ENCODE results near the gene GPR35. TPM values are rescaled to one million over a fixed set of nuclear protein-coding genes. Genes with fewer than 3 reads are reported as not detected.

GPR35 gene
- total RNA-seq, 1 experiment from 2014 or later, result 2.4 TPM

- BruUV-seq (replicated peaks), result no TSS peak
- no peaks in the 10 kb centered on the region for H3K27me3 ChIP-seq (ENCODE audit: low read length)
- H3K79me2 ChIP-seq (ENCODE audit: low read length), result no peaks in the 10 kb centered on the region
- no peak overlapping the region for H3K4me2 ChIP-seq (ENCODE audit: low read length)
- H3K9me2 ChIP-seq (replicated peaks; ENCODE audit: low read length), result no peaks in the 10 kb centered on the region
- H3F3A ChIP-seq (ENCODE audit: low read length, unreplicated experiment), result no peaks in the 10 kb centered on the region
- no peak for DNase-seq
- no peak overlapping the region for H3K9ac ChIP-seq (ENCODE audit: low read length)
- no peak overlapping the region for H3K4me3 ChIP-seq (ENCODE audit: low read length)
- H4K20me1 ChIP-seq (ENCODE audit: low read length), result no peaks in the 10 kb centered on the region
- H3K4me1 ChIP-seq (ENCODE audit: insufficient read depth, low read length), result no peaks in the 10 kb centered on the region
- CTCF ChIA-PET, result no interaction called here
- no peak for ATAC-seq
- H3K27ac ChIP-seq (ENCODE audit: low read length), result no peak overlapping the region
- POLR2A ChIA-PET (ENCODE audit: unreplicated experiment), result no interaction called here
- H3K9me3 ChIP-seq (ENCODE audit: low read length), result no peaks in the 10 kb centered on the region
- no peak overlapping the region for H2AFZ ChIP-seq (ENCODE audit: low read length)
- TF ChIP-seq CTCF (conservative IDR thresholded peaks at IDR 0.05; ENCODE audit: low read depth, low read length), result no peak
- no peak for TF ChIP-seq EZH2phosphoT487 (IDR thresholded peaks at IDR 0.05; ENCODE audit: borderline replicate concordance, low read length)
- TF ChIP-seq EZH2 (IDR thresholded peaks at IDR 0.05; ENCODE audit: low read length, unreplicated experiment), result no peak
- intact Hi-C loops (cut with micrococcal nuclease), result no loop called here
- H3K36me3 ChIP-seq (ENCODE audit: low read depth, low read length), result no peaks in the 10 kb centered on the region
Observed at GRCh38 chr2:240620149-240620731, 5.0 kb upstream of the GPR35 start.

DNA sequence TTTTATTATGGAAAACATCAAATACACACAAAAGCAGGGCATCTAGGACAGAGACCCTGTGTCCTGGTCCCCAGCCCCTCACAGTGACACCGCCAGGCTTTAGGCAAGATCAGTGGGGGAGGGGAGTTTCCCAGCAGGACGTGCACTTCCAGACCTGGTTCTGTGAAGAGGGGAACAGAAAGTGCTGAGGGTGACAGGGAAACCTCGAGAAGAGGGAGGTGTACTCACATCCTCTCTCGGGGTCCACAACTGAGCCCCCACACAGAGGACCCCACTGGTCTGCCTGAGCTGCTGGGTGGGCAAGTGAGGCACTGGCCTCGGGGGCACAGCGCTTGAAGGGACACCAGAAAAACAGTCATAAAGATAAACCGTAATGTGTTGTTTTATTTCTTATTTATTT lies 4.4 kb upstream of the GPR35 start:
- BruUV-seq (replicated peaks), result no TSS peak

More for the DNA sequence above, 4.4 kb upstream of the GPR35 start:
- H2AFZ ChIP-seq (ENCODE audit: low read length), result no peak overlapping the region
- POLR2A ChIA-PET (ENCODE audit: unreplicated experiment), result no interaction called here
- no peaks in the 10 kb centered on the region for H3K79me2 ChIP-seq (ENCODE audit: low read length)
- intact Hi-C loops (cut with micrococcal nuclease), result no loop called here
- ATAC-seq (no peak), DNase-seq (no peak)
- H4K20me1 ChIP-seq (ENCODE audit: low read length), result no peaks in the 10 kb centered on the region
- H3K36me3 ChIP-seq (ENCODE audit: low read depth, low read length), result no peaks in the 10 kb centered on the region
- no peaks in the 10 kb centered on the region for H3K9me3 ChIP-seq (ENCODE audit: low read length)
- H3K9me2 ChIP-seq (replicated peaks; ENCODE audit: low read length), result no peaks in the 10 kb centered on the region
- no peak overlapping the region for H3K27ac ChIP-seq (ENCODE audit: low read length)
- H3K4me3 ChIP-seq (ENCODE audit: low read length), result no peak overlapping the region
- H3K27me3 ChIP-seq (ENCODE audit: low read length), result no peaks in the 10 kb centered on the region
- TF ChIP-seq CTCF (conservative IDR thresholded peaks at IDR 0.05; ENCODE audit: low read depth, low read length) (no peak), EZH2phosphoT487 (IDR thresholded peaks at IDR 0.05; ENCODE audit: borderline replicate concordance, low read length) (no peak), EZH2 (IDR thresholded peaks at IDR 0.05; ENCODE audit: low read length, unreplicated experiment) (no peak)
- no peaks in the 10 kb centered on the region for H3K4me1 ChIP-seq (ENCODE audit: insufficient read depth, low read length)
- H3K4me2 ChIP-seq (ENCODE audit: low read length), result no peak overlapping the region
- CTCF ChIA-PET, result no interaction called here
- no peak overlapping the region for H3K9ac ChIP-seq (ENCODE audit: low read length)
- no peaks in the 10 kb centered on the region for H3F3A ChIP-seq (ENCODE audit: low read length, unreplicated experiment)

Data from PC-3 (cell line).